ENCODE results near the gene SUSD2. TPM values are rescaled to one million over a fixed set of nuclear protein-coding genes. Genes with fewer than 3 reads are reported as not detected.

Gene SUSD2
- polyA plus RNA-seq, 1 donor from 2014 or later = not detected

- H3K36me3 Mint-ChIP-seq = peaks cover 1% of the 10 kb centered on the region
- H3K27me3 Mint-ChIP-seq = no peaks in the 10 kb centered on the region
- no peaks in the 10 kb centered on the region for H3K9me3 Mint-ChIP-seq
- peak overlapping the region in 3 of 4 donors; percentile 46 to 70 (median 66) for H3K4me3 Mint-ChIP-seq
- H3K4me1 Mint-ChIP-seq = peaks cover 21 to 36% (median 23%) of the 10 kb centered on the region in 3 donors
- H3K27ac Mint-ChIP-seq = peak overlapping the region; percentile 41 to 94 (median 86)
Observed at GRCh38 chr22:24146194-24146616, 35.1 kb upstream of the SUSD2 start.

GRCh38 chr22:24146791-24147353, 34.4 kb upstream of the SUSD2 start:
- Mint-ChIP-seq H3K27ac (no peak overlapping the region), H3K4me1 (peaks cover 18 to 29% (median 23%) of the 10 kb centered on the region in 3 donors), H3K4me3 (no peak overlapping the region), H3K36me3 (peaks cover 1% of the 10 kb centered on the region), H3K27me3 (no peaks in the 10 kb centered on the region), H3K9me3 (no peaks in the 10 kb centered on the region)

GRCh38 chr22:24147666-24148065, 33.6 kb upstream of the SUSD2 start:
- Mint-ChIP-seq H3K4me1 (peaks cover 17 to 29% (median 23%) of the 10 kb centered on the region in 3 donors), H3K27me3 (no peaks in the 10 kb centered on the region), H3K4me3 (no peak overlapping the region), H3K27ac (peak overlapping the region in 1 of 3 donors; percentile 67), H3K36me3 (no peaks in the 10 kb centered on the region), H3K9me3 (no peaks in the 10 kb centered on the region)

- Mint-ChIP-seq H3K27me3 (no peaks in the 10 kb centered on the region), H3K36me3 (no peaks in the 10 kb centered on the region), H3K4me1 (peaks cover 20 to 32% (median 28%) of the 10 kb centered on the region in 3 donors), H3K9me3 (no peaks in the 10 kb centered on the region), H3K27ac (no peak overlapping the region), H3K4me3 (peak overlapping the region in 1 of 4 donors; percentile 17)
Observed at GRCh38 chr22:24148266-24149197, 32.8 kb upstream of the SUSD2 start.

- Mint-ChIP-seq H3K36me3 (no peaks in the 10 kb centered on the region), H3K4me1 (peaks cover 24 to 34% (median 34%) of the 10 kb centered on the region in 3 donors), H3K9me3 (no peaks in the 10 kb centered on the region), H3K27me3 (no peaks in the 10 kb centered on the region), H3K27ac (peak overlapping the region in 2 of 3 donors; percentile 32 to 59), H3K4me3 (peak overlapping the region in 1 of 4 donors; percentile 45)
Observed at GRCh38 chr22:24149198-24149590, 32.1 kb upstream of the SUSD2 start.

- Mint-ChIP-seq H3K4me1 (peaks cover 25 to 35% (median 34%) of the 10 kb centered on the region in 3 donors), H3K9me3 (no peaks in the 10 kb centered on the region), H3K4me3 (peak overlapping the region; percentile 36 to 99 (median 56)), H3K27me3 (no peaks in the 10 kb centered on the region), H3K36me3 (no peaks in the 10 kb centered on the region), H3K27ac (peak overlapping the region; percentile 78 to 94 (median 89))
Observed at GRCh38 chr22:24153353-24153752, 27.9 kb upstream of the SUSD2 start.

- H3K36me3 Mint-ChIP-seq = no peaks in the 10 kb centered on the region
- H3K9me3 Mint-ChIP-seq = no peaks in the 10 kb centered on the region
- H3K4me3 Mint-ChIP-seq = peak overlapping the region; percentile 36 to 99 (median 49)
- H3K27me3 Mint-ChIP-seq = no peaks in the 10 kb centered on the region
- peaks cover 25 to 39% (median 36%) of the 10 kb centered on the region in 3 donors for H3K4me1 Mint-ChIP-seq
- H3K27ac Mint-ChIP-seq = peak overlapping the region; percentile 78 to 94 (median 89)
Observed at GRCh38 chr22:24153959-24154358, 27.3 kb upstream of the SUSD2 start.

GRCh38 chr22:24154826-24155225, 26.5 kb upstream of the SUSD2 start:
- Mint-ChIP-seq H3K4me3 (peak overlapping the region; percentile 59 to 99 (median 90)), H3K27ac (peak overlapping the region; percentile 78 to 94 (median 89)), H3K27me3 (no peaks in the 10 kb centered on the region), H3K36me3 (no peaks in the 10 kb centered on the region), H3K4me1 (peaks cover 28 to 39% (median 32%) of the 10 kb centered on the region in 3 donors), H3K9me3 (no peaks in the 10 kb centered on the region)

GRCh38 chr22:24155627-24156140, 25.6 kb upstream of the SUSD2 start:
- H3K9me3 Mint-ChIP-seq = no peaks in the 10 kb centered on the region
- H3K36me3 Mint-ChIP-seq = no peaks in the 10 kb centered on the region
- H3K27ac Mint-ChIP-seq = peak overlapping the region; percentile 44 to 86 (median 78)
- H3K4me3 Mint-ChIP-seq = peak overlapping the region; percentile 89 to 99 (median 92)
- H3K27me3 Mint-ChIP-seq = no peaks in the 10 kb centered on the region
- H3K4me1 Mint-ChIP-seq = peaks cover 28 to 41% (median 32%) of the 10 kb centered on the region in 3 donors

GRCh38 chr22:24156141-24156912, 25.0 kb upstream of the SUSD2 start:
- H3K27me3 Mint-ChIP-seq = no peaks in the 10 kb centered on the region
- H3K27ac Mint-ChIP-seq = peak overlapping the region; percentile 89 to 99 (median 93)
- H3K4me3 Mint-ChIP-seq = peak overlapping the region; percentile 93 to 99 (median 98)
- H3K4me1 Mint-ChIP-seq = peaks cover 28 to 41% (median 32%) of the 10 kb centered on the region in 3 donors
- H3K36me3 Mint-ChIP-seq = no peaks in the 10 kb centered on the region
- H3K9me3 Mint-ChIP-seq = no peaks in the 10 kb centered on the region

- peak overlapping the region; percentile 93 to 99 (median 98) for H3K4me3 Mint-ChIP-seq
- no peaks in the 10 kb centered on the region for H3K36me3 Mint-ChIP-seq
- H3K27ac Mint-ChIP-seq = peak overlapping the region; percentile 89 to 99 (median 93)
- peaks cover 28 to 41% (median 32%) of the 10 kb centered on the region in 3 donors for H3K4me1 Mint-ChIP-seq
- no peaks in the 10 kb centered on the region for H3K27me3 Mint-ChIP-seq
- no peaks in the 10 kb centered on the region for H3K9me3 Mint-ChIP-seq
Observed at GRCh38 chr22:24156913-24157821, 24.1 kb upstream of the SUSD2 start.

GRCh38 chr22:24157822-24158135, 23.5 kb upstream of the SUSD2 start:
- H3K9me3 Mint-ChIP-seq = no peaks in the 10 kb centered on the region
- no peaks in the 10 kb centered on the region for H3K36me3 Mint-ChIP-seq
- H3K4me1 Mint-ChIP-seq = peaks cover 31 to 43% (median 32%) of the 10 kb centered on the region in 3 donors

GRCh38 chr22:24159650-24160049, 21.6 kb upstream of the SUSD2 start:
- Mint-ChIP-seq H3K27ac (peak overlapping the region in 1 of 3 donors; percentile 25), H3K9me3 (no peaks in the 10 kb centered on the region), H3K36me3 (no peaks in the 10 kb centered on the region), H3K4me3 (peak overlapping the region in 1 of 4 donors; percentile 26), H3K4me1 (peaks cover 18 to 27% (median 19%) of the 10 kb centered on the region in 3 donors), H3K27me3 (no peaks in the 10 kb centered on the region)

More at GRCh38 chr22:24157822-24158135, 23.5 kb upstream of the SUSD2 start:
- Mint-ChIP-seq H3K4me3 (peak overlapping the region; percentile 93 to 99 (median 98)), H3K27ac (peak overlapping the region; percentile 89 to 99 (median 93)), H3K27me3 (no peaks in the 10 kb centered on the region)

All from IgD-negative memory B cell (primary cell).